Ovary (tissue), 9 donors: ENCODE data around the gene GTPBP3. TPM values are rescaled to one million over a fixed set of nuclear protein-coding genes. Genes with fewer than 3 reads are reported as not detected.
A peak's percentile ranks its signal among the peaks of the same experiment; 100 is the strongest.

Experiments
- DNase-seq, 5 donors: peaks; one replicate each; pipeline ENCODE4 v3.0.0-alpha.2; 2019 to 2020
- H3K27ac ChIP-seq, 2 donors: fragments of 200-600 bp; one replicate each; pipeline versions ENCODE4 v1.5.1 to v1.8.0; 2019 to 2022
- H3K27me3 ChIP-seq: fragments of 200-600 bp; one replicate; pipeline ENCODE4 v1.8.0; 2022
- H3K36me3 ChIP-seq: fragments of 200-600 bp; sonication (generic); one replicate; pipeline ENCODE4 v1.5.1; 2019
- H3K4me1 ChIP-seq: one replicate; pipeline ENCODE4 v1.8.1; 2013; ENCODE audit warnings: mild to moderate bottlenecking, moderate library complexity; ENCODE audit not compliant: insufficient read depth
- H3K4me3 ChIP-seq: fragments of 200-600 bp; sonication (generic); one replicate; pipeline ENCODE4 v1.5.1; 2017
- H3K9me3 ChIP-seq, 2 donors: fragments of 200-600 bp in 1 of 2; sonication (generic) in 1 of 2; one replicate each; pipeline versions ENCODE4 v1.5.1 to v1.8.1; 2013 to 2019; ENCODE audit warnings: mild to moderate bottlenecking in 1 of 2, moderate library complexity in 1 of 2
- EP300 ChIP-seq: sonication (generic); formaldehyde crosslinking; IDR thresholded peaks from one replicate; pipeline ENCODE4 v1.6.1; 2017; ENCODE audit warnings: antibody characterized with exemption
- POLR2A ChIP-seq: fragments of 450-650 bp; IDR thresholded peaks from one replicate; pipeline ENCODE4 v1.6.1; 2017; ENCODE audit warnings: antibody characterized with exemption, mild to moderate bottlenecking, moderate library complexity
- WGBS, 3 donors: extraction: QIAGEN DNeasy Blood & Tissue Kit in 1 of 3; methylation state at CpG; one replicate each; pipeline versions ENCODE4 v1.1.5 to v1.1.7; 2013 to 2017; 5-methylcytosine and 5-hydroxymethylcytosine counted together
- intact Hi-C, 4 donors: fragments of 100-400 bp; cut with DNase I; formaldehyde crosslinking; loops; one replicate each; pipeline versions ENCODE4 v1.11.0 to v1.15.1; 2022 to 2023
- polyA plus RNA-seq, 2 donors: library from polyadenylated mRNA; stranded (reverse); fragments of 200-250 nt in 1 of 2; fragments of 350-450 nt in 1 of 2; fragmentation: Illumina TruSeq in 1 of 2; extraction: RNeasy Lipid Tissue Mini Kit (QIAGEN cat#74804) in 1 of 2; gene quantifications; one replicate each; pipeline ENCODE4 v1.2.3, GENCODE V29; 2013 to 2014
- total RNA-seq, 7 donors: library from RNA; depleted of rRNA in 2 of 7; stranded (reverse); fragments of >200 nt in 2 of 7; fragmentation: NEBNext Ultra II Directional in 3 of 7; extraction: Animal tissue kit (Norgen Biotek cat#: 25700) in 3 of 7; gene quantifications; one replicate each; pipeline versions ENCODE4 v1.1.0 to v1.2.4, GENCODE V29; 2016 to 2023
- TF ChIP-seq, protein P1 (sequence below), 3 donors: fragments of 450-650 bp in 2 of 3; fragments of 200-600 bp in 1 of 3; IDR thresholded peaks; one replicate each; pipeline versions ENCODE4 v1.5.1 to v1.8.0; 2016 to 2022; ENCODE audit warnings: antibody characterized with exemption in 3 of 3, mild to moderate bottlenecking in 1 of 3
- donor health status: DM: no; HTN: no; CAD: no; lungs with moderate emphysema.
- donor health status: DM: no; HTN: no; CAD: no.
- donor health status: Bipolar disorder and iron deficiency.
- donor health status: DM: yes; HTN: yes; CAD: no.
- donor health status: DM: no; HTN: no; CAD: no.
- donor health status: DM: yes; HTN: yes; CAD: no.

The GTPBP3 gene
- total and polyA plus RNA-seq, 9 donors = 4.5 to 22.9 (median 16.9) TPM

DNA sequence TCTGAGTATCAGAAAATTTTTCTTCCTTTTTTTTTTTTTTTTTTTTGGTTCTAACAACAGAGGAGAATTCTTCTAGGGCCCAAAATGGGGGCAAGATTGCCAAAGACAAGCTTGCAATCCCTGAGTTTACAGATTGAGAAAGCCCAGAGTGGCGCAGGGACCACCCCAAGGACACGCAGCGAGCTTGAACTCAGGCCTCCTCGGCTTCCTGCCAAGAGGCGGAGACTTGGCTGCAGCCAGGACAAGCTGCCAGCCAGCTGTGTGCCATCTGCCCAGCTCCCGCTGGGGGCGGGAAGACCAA is 32.2 kb upstream of the GTPBP3 start:
- H3K27me3 ChIP-seq = no peaks in the 10 kb centered on the region
- DNase-seq = no peak
- intact Hi-C loops = no loop called here
- WGBS, 3 donors = 0 to 2% (median 1%) methylated on average over 7 of the region's 7 CpGs
- no peaks in the 10 kb centered on the region for H3K9me3 ChIP-seq
- peak overlapping the region; percentile 61 for H3K4me3 ChIP-seq
- TF ChIP-seq EP300 = no peak
- TF ChIP-seq, protein P1, sequence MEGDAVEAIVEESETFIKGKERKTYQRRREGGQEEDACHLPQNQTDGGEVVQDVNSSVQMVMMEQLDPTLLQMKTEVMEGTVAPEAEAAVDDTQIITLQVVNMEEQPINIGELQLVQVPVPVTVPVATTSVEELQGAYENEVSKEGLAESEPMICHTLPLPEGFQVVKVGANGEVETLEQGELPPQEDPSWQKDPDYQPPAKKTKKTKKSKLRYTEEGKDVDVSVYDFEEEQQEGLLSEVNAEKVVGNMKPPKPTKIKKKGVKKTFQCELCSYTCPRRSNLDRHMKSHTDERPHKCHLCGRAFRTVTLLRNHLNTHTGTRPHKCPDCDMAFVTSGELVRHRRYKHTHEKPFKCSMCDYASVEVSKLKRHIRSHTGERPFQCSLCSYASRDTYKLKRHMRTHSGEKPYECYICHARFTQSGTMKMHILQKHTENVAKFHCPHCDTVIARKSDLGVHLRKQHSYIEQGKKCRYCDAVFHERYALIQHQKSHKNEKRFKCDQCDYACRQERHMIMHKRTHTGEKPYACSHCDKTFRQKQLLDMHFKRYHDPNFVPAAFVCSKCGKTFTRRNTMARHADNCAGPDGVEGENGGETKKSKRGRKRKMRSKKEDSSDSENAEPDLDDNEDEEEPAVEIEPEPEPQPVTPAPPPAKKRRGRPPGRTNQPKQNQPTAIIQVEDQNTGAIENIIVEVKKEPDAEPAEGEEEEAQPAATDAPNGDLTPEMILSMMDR (IDR thresholded peaks at IDR 0.05) = no peak
- TF ChIP-seq POLR2A = no peak
- no peaks in the 10 kb centered on the region for H3K36me3 ChIP-seq
- H3K4me1 ChIP-seq = peaks cover 9% of the 10 kb centered on the region
- peak overlapping the region in 1 of 2 donors; percentile 73 for H3K27ac ChIP-seq

DNA sequence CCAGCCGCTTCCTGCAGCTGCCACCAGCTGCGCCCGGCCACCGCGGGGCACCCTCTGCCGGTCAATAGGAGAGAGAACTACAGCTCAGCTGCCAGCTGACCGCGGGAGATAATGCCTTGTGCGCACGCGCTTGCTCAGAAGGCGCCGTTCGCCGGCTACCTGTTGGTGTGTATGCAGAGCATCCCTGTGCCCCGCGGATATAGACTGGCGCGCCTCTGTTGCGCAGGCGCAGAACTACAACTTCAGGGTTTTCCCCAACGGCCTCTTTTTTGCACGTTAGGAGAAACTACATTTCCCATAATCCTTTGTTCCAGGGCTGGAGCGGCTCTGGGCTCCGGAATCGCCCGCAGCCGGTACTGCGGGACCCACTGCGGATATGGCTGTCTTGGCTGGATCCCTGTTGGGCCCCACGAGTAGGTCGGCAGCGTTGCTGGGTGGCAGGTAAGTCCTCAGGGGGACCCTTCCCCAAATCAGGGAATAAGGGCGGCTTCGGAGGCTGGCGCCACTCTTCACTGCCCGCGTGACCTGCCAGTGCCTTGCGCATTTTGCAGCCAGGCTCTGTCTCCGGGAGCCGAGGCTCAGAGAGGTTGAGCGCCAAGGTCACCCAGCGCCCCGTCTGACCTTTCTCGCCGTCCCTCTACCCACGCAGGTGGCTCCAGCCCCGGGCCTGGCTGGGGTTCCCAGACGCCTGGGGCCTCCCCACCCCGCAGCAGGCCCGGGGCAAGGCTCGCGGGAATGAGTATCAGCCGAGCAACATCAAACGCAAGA is 31.7 kb upstream of the GTPBP3 start, which contains the start of gene MRPL34:
Gene MRPL34, plus strand, starts transcription at position 356 of the 768 bp plus-strand sequence. Its CDS starts 21 bp downstream, at position 377.
- DNase-seq = peak; percentile 95 to 97 (median 96)
- H3K9me3 ChIP-seq = no peaks in the 10 kb centered on the region
- TF ChIP-seq EP300 (no peak), POLR2A (peak; percentile 37)
- TF ChIP-seq, protein P1 (IDR thresholded peaks at IDR 0.05) = peak; percentile 38 to 89 (median 85)
- H3K36me3 ChIP-seq = no peaks in the 10 kb centered on the region
- peak within 1 kb of the TSS; percentile 61 for H3K4me3 ChIP-seq
- WGBS, 3 donors = 0% methylated on average over 47 to 55 of the region's 55 CpGs
- H3K27ac ChIP-seq = peak within 1 kb of the TSS; percentile 41 to 73
- H3K4me1 ChIP-seq = peaks cover 9% of the 10 kb centered on the region
- H3K27me3 ChIP-seq = no peaks in the 10 kb centered on the region
- intact Hi-C loops = no loop called here

DNA sequence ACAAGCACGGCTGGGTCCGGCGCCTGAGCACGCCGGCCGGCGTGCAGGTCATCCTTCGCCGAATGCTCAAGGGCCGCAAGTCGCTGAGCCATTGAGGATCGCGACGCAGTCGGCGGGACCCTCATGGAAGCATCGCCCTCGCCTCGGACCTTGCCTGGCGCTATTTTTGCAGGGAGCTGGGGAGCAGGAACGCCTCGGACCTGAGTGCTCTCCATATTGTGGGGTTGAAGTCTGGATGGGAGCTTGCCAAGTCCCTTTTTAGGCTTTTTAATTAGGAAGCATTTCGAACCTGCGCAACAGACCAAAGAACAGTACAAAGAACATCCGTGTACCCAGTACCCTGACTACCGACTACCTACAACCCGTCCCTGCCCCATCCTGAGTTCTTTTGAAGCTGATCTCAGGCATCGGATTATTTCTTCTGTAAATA is 31.1 kb upstream of the GTPBP3 start:
- no peak for DNase-seq
- intact Hi-C loops = no loop called here
- Histone ChIP-seq H3K27ac (peak overlapping the region; percentile 41 to 73), H3K9me3 (no peaks in the 10 kb centered on the region), H3K4me1 (peaks cover 9% of the 10 kb centered on the region), H3K27me3 (no peaks in the 10 kb centered on the region), H3K4me3 (peak overlapping the region; percentile 61), H3K36me3 (no peaks in the 10 kb centered on the region)
- WGBS, 3 donors = 4 to 7% (median 4%) methylated on average over 26 to 28 of the region's 28 CpGs
- TF ChIP-seq POLR2A (no peak), EP300 (no peak)
- TF ChIP-seq, protein P1 (IDR thresholded peaks at IDR 0.05) = no peak

GRCh38 chr19:17307876-17308377 is 29.4 kb upstream of the GTPBP3 start:
- intact Hi-C loops = no loop called here

More at GRCh38 chr19:17307876-17308377, 29.4 kb upstream of the GTPBP3 start:
- H3K27ac ChIP-seq = no peak overlapping the region
- no peak overlapping the region for H3K4me3 ChIP-seq
- H3K27me3 ChIP-seq = no peaks in the 10 kb centered on the region
- no peak for TF ChIP-seq POLR2A
- TF ChIP-seq EP300 = no peak
- TF ChIP-seq, protein P1 (IDR thresholded peaks at IDR 0.05) = no peak
- H3K4me1 ChIP-seq = peaks cover 5% of the 10 kb centered on the region
- no peaks in the 10 kb centered on the region for H3K36me3 ChIP-seq
- WGBS, 3 donors = 73 to 75% (median 73%) methylated on average over 8 of the region's 8 CpGs
- no peak for DNase-seq
- H3K9me3 ChIP-seq = no peaks in the 10 kb centered on the region
